GM12872 (cell line): ENCODE data around the gene DBP.

Experiments
- TF ChIP-seq, protein P1 (sequence below): IDR thresholded peaks from 3 replicates; pipeline ENCODE4 v1.5.1; 2011; ENCODE audit warnings: low read depth, mild to moderate bottlenecking, low read length, moderate library complexity; ENCODE audit not compliant: insufficient read depth

Gene DBP

DNA sequence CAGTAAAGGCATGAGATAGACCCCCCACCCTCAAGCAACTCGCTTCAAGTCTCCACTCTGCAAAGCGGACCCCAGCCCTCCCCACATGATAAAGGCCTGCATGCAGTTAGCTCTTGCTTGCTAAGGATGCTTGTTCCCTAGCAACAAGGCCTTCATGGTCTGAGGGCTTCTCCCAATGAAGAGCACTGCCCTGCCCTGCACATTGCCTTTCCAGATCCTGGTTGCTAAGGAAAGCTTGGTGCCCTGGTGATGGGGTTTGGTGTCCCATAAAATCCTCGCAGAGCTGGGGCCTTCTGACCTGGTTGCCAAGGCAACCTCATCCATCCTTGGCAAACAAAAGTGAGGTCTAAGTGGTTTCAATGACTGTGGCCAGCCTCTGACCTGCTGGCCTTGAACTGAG, 6.0 kb downstream of the DBP start:
- TF ChIP-seq, protein P1, sequence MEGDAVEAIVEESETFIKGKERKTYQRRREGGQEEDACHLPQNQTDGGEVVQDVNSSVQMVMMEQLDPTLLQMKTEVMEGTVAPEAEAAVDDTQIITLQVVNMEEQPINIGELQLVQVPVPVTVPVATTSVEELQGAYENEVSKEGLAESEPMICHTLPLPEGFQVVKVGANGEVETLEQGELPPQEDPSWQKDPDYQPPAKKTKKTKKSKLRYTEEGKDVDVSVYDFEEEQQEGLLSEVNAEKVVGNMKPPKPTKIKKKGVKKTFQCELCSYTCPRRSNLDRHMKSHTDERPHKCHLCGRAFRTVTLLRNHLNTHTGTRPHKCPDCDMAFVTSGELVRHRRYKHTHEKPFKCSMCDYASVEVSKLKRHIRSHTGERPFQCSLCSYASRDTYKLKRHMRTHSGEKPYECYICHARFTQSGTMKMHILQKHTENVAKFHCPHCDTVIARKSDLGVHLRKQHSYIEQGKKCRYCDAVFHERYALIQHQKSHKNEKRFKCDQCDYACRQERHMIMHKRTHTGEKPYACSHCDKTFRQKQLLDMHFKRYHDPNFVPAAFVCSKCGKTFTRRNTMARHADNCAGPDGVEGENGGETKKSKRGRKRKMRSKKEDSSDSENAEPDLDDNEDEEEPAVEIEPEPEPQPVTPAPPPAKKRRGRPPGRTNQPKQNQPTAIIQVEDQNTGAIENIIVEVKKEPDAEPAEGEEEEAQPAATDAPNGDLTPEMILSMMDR = no peak

DNA sequence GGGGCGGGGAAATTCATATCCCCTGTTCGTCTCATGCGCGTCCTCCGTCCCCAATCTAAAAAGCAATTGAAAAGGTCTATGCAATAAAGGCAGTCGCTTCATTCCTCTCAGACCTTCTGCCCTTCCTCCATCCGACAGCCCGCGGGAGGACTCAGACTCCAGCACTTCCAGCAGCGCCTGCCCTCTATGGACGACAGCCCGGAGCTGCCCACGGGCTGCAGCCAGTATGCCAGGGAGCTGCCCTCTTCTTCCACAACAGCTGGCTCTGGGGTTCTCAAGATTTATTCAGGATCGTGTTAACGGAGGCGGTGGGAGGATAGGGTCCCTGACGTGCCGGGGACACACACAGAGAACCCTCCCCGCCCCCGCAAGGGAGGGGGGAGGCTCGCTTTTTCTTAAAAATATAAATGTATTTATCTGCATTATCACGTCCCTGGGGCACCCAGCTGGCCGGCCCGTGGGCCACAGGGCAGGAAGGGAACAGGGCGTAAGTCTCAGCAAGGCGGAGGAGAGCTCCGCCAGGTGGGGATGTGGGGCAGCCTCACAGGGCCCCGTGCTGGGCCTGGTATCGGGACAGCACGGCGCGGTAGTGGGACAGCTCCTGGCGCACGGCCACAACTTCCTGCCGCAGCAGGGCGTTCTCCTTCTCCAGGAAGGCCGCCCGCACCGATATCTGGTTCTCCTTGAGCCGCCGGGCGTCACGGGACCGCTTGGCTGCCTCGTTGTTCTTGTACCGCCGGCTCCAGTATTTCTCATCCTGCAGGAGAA, 6.7 kb downstream of the DBP start:
- TF ChIP-seq, protein P1 = no peak

GRCh38 chr19:48629599-48630295, 7.4 kb downstream of the DBP start:
- TF ChIP-seq, protein P1 = no peak

- TF ChIP-seq, protein P1 = no peak
Measured at GRCh38 chr19:48629297-48629598, 7.9 kb downstream of the DBP start.

GRCh38 chr19:48628486-48629296, 8.5 kb downstream of the DBP start:
- TF ChIP-seq, protein P1 = no peak

GRCh38 chr19:48627865-48628314, 9.3 kb downstream of the DBP start:
- TF ChIP-seq, protein P1 = no peak

- TF ChIP-seq, protein P1 = no peak
Measured at GRCh38 chr19:48627201-48627864, 9.8 kb downstream of the DBP start.
